Parathyroid adenoma (tissue), 2 donors: Measurements from ENCODE around the gene RNF5.

Source experiments
- H2AFZ ChIP-seq: fragments of 300-600 bp; sonication (generic); one replicate; pipeline ENCODE4 v1.7.0; 2017; ENCODE audit warnings: antibody characterized with exemption, mild to moderate bottlenecking
- H3K27ac ChIP-seq: fragments of 300-600 bp; sonication (generic); one replicate; pipeline ENCODE4 v1.7.0; 2017
- H3K27me3 ChIP-seq: fragments of 300-600 bp; sonication (generic); one replicate; pipeline ENCODE4 v1.7.0; 2017; ENCODE audit warnings: low read length; ENCODE audit not compliant: control insufficient read depth, insufficient read depth
- H3K36me3 ChIP-seq: fragments of 300-600 bp; sonication (generic); one replicate; pipeline ENCODE4 v1.7.0; 2017; ENCODE audit warnings: low read length; ENCODE audit not compliant: control insufficient read depth, insufficient read depth
- H3K4me1 ChIP-seq: fragments of 300-600 bp; sonication (generic); one replicate; pipeline ENCODE4 v1.7.0; 2017; ENCODE audit warnings: control low read depth
- H3K4me2 ChIP-seq: fragments of 300-600 bp; sonication (generic); one replicate; pipeline ENCODE4 v1.7.0; 2017; ENCODE audit warnings: low read length
- H3K4me3 ChIP-seq: fragments of 300-600 bp; sonication (generic); one replicate; pipeline ENCODE4 v1.7.0; 2017; ENCODE audit warnings: low read depth, low read length
- H3K79me2 ChIP-seq: fragments of 300-600 bp; sonication (generic); one replicate; pipeline ENCODE4 v1.7.0; 2017; ENCODE audit warnings: control low read depth
- H3K9ac ChIP-seq: fragments of 300-600 bp; sonication (generic); one replicate; pipeline ENCODE4 v1.7.0; 2017; ENCODE audit warnings: mild to moderate bottlenecking
- H3K9me3 ChIP-seq: fragments of 300-600 bp; sonication (generic); one replicate; pipeline ENCODE4 v1.7.0; 2017; ENCODE audit warnings: low read length; ENCODE audit not compliant: control insufficient read depth
- CTCF ChIP-seq: fragments of 300-600 bp; sonication (generic); IDR thresholded peaks from one replicate; pipeline ENCODE4 v1.7.0; 2017; ENCODE audit warnings: antibody characterized with exemption, mild to moderate bottlenecking
- donor health status: primary hyperparathyroidism.

RNF5 gene

GRCh38 chr6:32179766-32180405 is 1.7 kb downstream of the RNF5 start:
- no peak overlapping the region for H3K9ac ChIP-seq
- peaks cover 9% of the 10 kb centered on the region for H3K4me1 ChIP-seq

DNA sequence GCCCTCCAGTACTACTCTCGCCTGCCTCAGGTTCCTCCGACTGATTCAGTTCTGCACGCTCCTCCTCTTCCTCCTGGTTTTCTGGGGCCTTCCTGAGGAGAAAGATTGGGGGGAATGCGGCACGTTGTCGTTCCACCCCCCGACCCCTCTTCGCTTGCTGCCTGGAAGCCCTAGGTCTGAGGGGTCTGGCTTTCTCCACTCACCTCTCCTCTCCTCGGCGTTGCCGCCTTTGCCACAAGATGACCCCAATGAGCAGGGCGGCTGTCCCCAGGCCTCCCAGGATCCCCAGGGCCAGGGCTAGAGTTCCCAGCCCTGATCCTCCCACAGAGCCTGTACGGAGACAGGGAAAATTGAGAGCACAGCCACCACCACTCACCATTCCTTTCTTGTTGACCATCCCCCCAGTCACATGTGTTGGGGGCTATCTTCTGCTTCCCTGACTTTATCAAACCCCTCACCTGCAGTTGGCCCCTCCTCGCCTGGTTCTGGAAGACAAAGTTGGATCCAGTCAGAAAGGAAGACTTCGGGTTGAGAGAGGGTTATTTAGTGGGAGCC is 3.0 kb downstream of the RNF5 start:
- Histone ChIP-seq H3K27me3 (no peaks in the 10 kb centered on the region), H3K36me3 (no peaks in the 10 kb centered on the region), H3K4me2 (no peak overlapping the region), H3K4me3 (no peak overlapping the region), H3K79me2 (peaks cover 3% of the 10 kb centered on the region), H3K9me3 (no peaks in the 10 kb centered on the region), H2AFZ (no peak overlapping the region), H3K4me1 (peaks cover 9% of the 10 kb centered on the region), H3K9ac (no peak overlapping the region), H3K27ac (no peak overlapping the region)
- no peak for TF ChIP-seq CTCF

More at GRCh38 chr6:32179766-32180405, 1.7 kb downstream of the RNF5 start:
- TF ChIP-seq CTCF: no peak
- Histone ChIP-seq H3K27ac (no peak overlapping the region), H3K79me2 (peaks cover 9% of the 10 kb centered on the region), H3K4me3 (no peak overlapping the region), H3K27me3 (no peaks in the 10 kb centered on the region), H2AFZ (no peak overlapping the region), H3K36me3 (no peaks in the 10 kb centered on the region), H3K9me3 (no peaks in the 10 kb centered on the region), H3K4me2 (no peak overlapping the region)

DNA sequence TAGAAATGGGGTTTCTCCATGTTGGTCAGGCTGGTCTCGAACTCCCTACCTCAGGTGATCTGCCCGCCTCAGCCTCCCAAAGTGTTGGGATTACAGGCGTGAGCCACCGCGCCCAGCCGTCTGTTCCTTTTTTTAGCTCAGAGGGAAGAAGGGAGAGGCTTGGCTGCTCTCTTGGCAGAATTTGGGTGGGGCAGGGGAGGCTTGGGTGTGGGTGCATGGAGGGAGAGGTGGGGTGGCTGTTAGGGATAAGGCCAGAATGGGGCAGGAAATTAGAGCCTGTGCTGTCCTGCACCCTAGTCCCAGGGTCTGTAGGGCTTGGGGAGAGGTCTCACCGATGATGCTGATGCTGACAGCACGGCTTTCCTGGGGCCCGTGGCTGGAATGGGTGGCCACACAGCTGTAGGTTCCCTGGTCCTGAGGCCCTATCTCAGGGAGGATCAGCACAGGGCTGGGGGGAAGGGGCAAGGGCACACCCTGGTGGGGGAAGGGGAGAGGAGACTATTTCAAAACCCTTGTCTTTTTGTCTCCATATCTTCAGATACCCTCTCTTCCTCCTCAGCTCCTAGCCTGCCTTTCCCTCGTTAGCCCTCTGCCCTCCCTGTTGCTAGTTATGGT is 3.8 kb downstream of the RNF5 start:
- Histone ChIP-seq H3K4me3 (no peak overlapping the region), H3K4me2 (no peak overlapping the region), H3K9me3 (no peaks in the 10 kb centered on the region), H3K27ac (no peak overlapping the region), H3K4me1 (peaks cover 1% of the 10 kb centered on the region), H3K36me3 (no peaks in the 10 kb centered on the region), H3K27me3 (no peaks in the 10 kb centered on the region), H2AFZ (no peak overlapping the region), H3K9ac (no peak overlapping the region), H3K79me2 (peaks cover 3% of the 10 kb centered on the region)
- TF ChIP-seq CTCF: no peak

GRCh38 chr6:32182555-32182981 is 4.4 kb downstream of the RNF5 start:
- Histone ChIP-seq H3K36me3 (no peaks in the 10 kb centered on the region), H3K4me3 (no peak overlapping the region), H3K79me2 (peaks cover 3% of the 10 kb centered on the region), H3K27me3 (no peaks in the 10 kb centered on the region), H3K4me2 (no peak overlapping the region), H3K9ac (no peak overlapping the region), H3K4me1 (no peaks in the 10 kb centered on the region), H3K27ac (no peak overlapping the region), H3K9me3 (no peaks in the 10 kb centered on the region), H2AFZ (no peak overlapping the region)
- TF ChIP-seq CTCF: no peak
